HG03097 (cell line): Measurements from ENCODE around the gene CALM3.

Source experiments
- ATAC-seq: cut with Tn5 transposase; IDR thresholded peaks from one replicate; pipeline ENCODE4 v1.9.1; 2021; ENCODE audit not compliant: unreplicated experiment, low FRiP score

The CALM3 gene

GRCh38 chr19:46599716-46600373 is 1.3 kb upstream of the CALM3 start:
- no peak for ATAC-seq

DNA sequence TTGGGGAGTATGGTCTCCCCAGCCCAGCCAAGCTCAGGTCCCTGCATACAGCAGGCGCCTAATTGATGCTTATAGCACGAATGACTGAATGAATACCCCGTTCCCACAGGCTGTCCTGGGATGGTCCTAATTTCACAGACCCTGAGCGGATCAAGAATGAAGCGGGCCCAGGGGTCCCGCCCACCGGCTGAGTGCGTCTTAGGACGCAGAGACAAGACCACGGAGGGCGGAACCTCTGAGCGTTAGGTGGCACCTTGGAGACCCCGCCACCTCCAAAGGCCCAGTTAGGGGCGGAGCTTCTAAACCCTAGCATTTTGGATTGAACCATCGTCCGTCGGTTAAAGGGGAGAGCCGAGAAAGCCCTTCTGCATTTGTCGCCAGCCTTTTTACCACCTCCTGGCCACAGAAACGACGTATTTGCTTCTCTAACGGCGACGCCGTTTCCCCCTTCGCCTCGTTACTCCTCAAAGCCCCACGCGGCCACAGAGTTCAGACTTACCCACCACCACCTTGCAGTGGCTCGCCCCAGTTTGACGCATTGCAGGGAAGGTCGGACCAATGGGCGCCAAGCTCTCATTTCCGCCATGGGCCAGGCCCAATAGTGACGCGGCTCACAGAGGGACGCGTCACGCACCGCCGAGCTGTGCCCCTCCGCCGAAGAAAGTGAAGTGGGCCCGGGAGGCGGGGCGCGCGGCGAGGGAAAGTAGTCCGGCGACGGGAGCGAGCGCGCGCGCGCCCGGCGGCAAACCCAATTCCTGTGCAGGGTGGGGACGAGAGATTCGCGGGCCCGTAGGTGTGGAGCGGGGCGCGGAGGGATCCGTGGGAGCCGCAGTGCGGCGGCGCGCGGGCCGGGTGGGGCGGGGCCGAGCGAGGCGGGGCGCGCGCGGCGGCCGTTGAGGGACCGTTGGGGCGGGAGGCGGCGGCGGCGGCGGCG is 479 bp upstream of the CALM3 start:
- ATAC-seq = peak; percentile 75

- ATAC-seq = no peak
Observed at GRCh38 chr19:46602392-46603194, 1.5 kb downstream of the CALM3 start.

GRCh38 chr19:46603195-46603637 is 2.1 kb downstream of the CALM3 start:
- no peak for ATAC-seq

- ATAC-seq = no peak
Observed at GRCh38 chr19:46603752-46604231, 2.7 kb downstream of the CALM3 start.

GRCh38 chr19:46604781-46605355 is 3.7 kb downstream of the CALM3 start:
- no peak for ATAC-seq

DNA sequence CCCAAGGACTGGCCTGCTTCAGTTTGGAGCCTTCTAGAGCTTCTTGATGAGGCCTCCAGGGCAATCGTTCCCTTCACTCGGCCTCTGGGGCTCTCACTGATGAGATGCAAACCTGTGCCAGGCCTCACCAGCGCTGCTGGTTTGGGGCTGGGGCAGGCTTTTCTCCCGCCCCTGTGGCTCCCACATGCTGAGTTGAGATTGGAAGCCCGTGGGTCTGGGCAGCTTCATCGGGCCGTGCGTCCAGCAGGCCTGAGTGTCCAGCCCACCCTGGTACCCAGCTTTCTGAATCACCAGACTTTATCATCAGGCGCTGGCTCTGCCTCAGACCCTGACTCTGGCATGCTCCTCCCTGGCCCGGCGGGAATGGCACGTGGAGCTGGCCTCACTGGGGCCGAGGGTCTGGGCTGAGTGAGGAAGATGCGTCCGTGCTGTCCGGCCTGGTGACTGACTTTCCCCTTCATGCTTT is 4.3 kb downstream of the CALM3 start:
- no peak for ATAC-seq

GRCh38 chr19:46606019-46606418 is 4.9 kb downstream of the CALM3 start:
- no peak for ATAC-seq

GRCh38 chr19:46606681-46607447 is 5.7 kb downstream of the CALM3 start:
- no peak for ATAC-seq

GRCh38 chr19:46607448-46607841 is 6.3 kb downstream of the CALM3 start:
- ATAC-seq = no peak

DNA sequence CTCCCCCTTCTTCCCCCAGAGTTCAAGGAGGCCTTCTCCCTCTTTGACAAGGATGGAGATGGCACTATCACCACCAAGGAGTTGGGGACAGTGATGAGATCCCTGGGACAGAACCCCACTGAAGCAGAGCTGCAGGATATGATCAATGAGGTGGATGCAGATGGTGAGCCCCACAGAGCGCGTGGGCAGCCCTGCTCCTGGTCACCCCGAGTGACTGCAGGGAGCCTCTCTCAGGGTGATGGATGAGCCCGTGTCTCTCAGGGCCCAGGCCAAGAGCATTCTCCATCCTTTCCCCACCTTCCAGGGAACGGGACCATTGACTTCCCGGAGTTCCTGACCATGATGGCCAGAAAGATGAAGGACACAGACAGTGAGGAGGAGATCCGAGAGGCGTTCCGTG is 7.0 kb downstream of the CALM3 start:
- ATAC-seq = no peak

- no peak for ATAC-seq
Observed at GRCh38 chr19:46608581-46609345, 7.6 kb downstream of the CALM3 start.

- ATAC-seq = no peak
Observed at GRCh38 chr19:46609511-46610412, 8.6 kb downstream of the CALM3 start.

DNA sequence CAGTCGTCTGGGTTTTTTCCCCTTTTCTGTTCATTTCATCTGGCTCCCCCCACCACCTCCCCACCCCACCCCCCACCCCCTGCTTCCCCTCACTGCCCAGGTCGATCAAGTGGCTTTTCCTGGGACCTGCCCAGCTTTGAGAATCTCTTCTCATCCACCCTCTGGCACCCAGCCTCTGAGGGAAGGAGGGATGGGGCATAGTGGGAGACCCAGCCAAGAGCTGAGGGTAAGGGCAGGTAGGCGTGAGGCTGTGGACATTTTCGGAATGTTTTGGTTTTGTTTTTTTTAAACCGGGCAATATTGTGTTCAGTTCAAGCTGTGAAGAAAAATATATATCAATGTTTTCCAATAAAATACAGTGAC is 9.3 kb downstream of the CALM3 start:
- no peak for ATAC-seq

- ATAC-seq = no peak
Observed at GRCh38 chr19:46610851-46611770, 10.0 kb downstream of the CALM3 start.

GRCh38 chr19:46611776-46612175 is 10.6 kb downstream of the CALM3 start:
- no peak for ATAC-seq

GRCh38 chr19:46613525-46613924 is 12.4 kb downstream of the CALM3 start:
- ATAC-seq = no peak
